Dermis microvascular lymphatic vessel endothelial cell (primary cell): Measurements from ENCODE around the gene GNPTAB. TPM values are rescaled to one million over a fixed set of nuclear protein-coding genes. Genes with fewer than 3 reads are reported as not detected.
A peak's percentile ranks its signal among the peaks of the same experiment; 100 is the strongest.
"Not testable (repeated sequence)": the region's sequence is repeated elsewhere in the genome, so short reads cannot be mapped to it uniquely, and the experiment has no call there.

ENCODE experiments used
- DNase-seq, 2 donors: peaks; one replicate each; pipeline versions ENCODE4 v3.0.0 to v3.0.0-alpha.2; 2010; ENCODE audit warnings: low read depth in 2 of 2
- total RNA-seq: library from RNA; depleted of rRNA; stranded (reverse); fragments of >200 nt; gene quantifications from 2 replicates; pipeline ENCODE4 v1.2.1, GENCODE V29; 2014

The GNPTAB gene
- total RNA-seq, 1 donor from 2014 or later = 19.1 TPM

- no peak for DNase-seq
These were observed 24.0 kb upstream of the GNPTAB start for GRCh38 chr12:101854747-101855146.

GRCh38 chr12:101852998-101853397 is 22.2 kb upstream of the GNPTAB start:
- no peak for DNase-seq

- DNase-seq = no peak
These were observed 19.4 kb upstream of the GNPTAB start for GRCh38 chr12:101850199-101850598.

- DNase-seq = no peak
These were observed 16.6 kb upstream of the GNPTAB start for GRCh38 chr12:101847325-101847724.

GRCh38 chr12:101845137-101845711 is 14.5 kb upstream of the GNPTAB start:
- DNase-seq = no peak

- DNase-seq = no peak
These were observed 10.3 kb upstream of the GNPTAB start for GRCh38 chr12:101841069-101841468.

- peak; percentile 54 to 71 for DNase-seq
These were observed 8.8 kb upstream of the GNPTAB start for GRCh38 chr12:101839324-101840283.

- no peak for DNase-seq
These were observed 8.0 kb upstream of the GNPTAB start for GRCh38 chr12:101838628-101839323.

GRCh38 chr12:101832030-101832429 is 1.3 kb upstream of the GNPTAB start:
- no peak for DNase-seq

GRCh38 chr12:101829639-101830366 is 956 bp downstream of the GNPTAB start:
- no peak for DNase-seq

GRCh38 chr12:101828463-101829196 is 2.1 kb downstream of the GNPTAB start:
- no peak for DNase-seq

GRCh38 chr12:101826766-101827368 is 3.9 kb downstream of the GNPTAB start:
- DNase-seq = no peak

- no peak for DNase-seq
These were observed 5.9 kb downstream of the GNPTAB start for GRCh38 chr12:101824831-101825230.

GRCh38 chr12:101823891-101824290 is 6.9 kb downstream of the GNPTAB start:
- peak in 1 of 2 donors; percentile 19 for DNase-seq

GRCh38 chr12:101823039-101823438 is 7.7 kb downstream of the GNPTAB start:
- no peak for DNase-seq

- DNase-seq = no peak
These were observed 11.3 kb downstream of the GNPTAB start for GRCh38 chr12:101819467-101819866.

GRCh38 chr12:101818689-101819088 is 12.1 kb downstream of the GNPTAB start:
- DNase-seq = not testable (repeated sequence)

GRCh38 chr12:101813117-101813516 is 17.6 kb downstream of the GNPTAB start:
- no peak for DNase-seq

- DNase-seq = not testable (repeated sequence)
These were observed 18.0 kb downstream of the GNPTAB start for GRCh38 chr12:101812716-101813115.

GRCh38 chr12:101811342-101811741 is 19.4 kb downstream of the GNPTAB start:
- DNase-seq = not testable (repeated sequence)
